T47D (cell line): ENCODE results near the gene DDX46.
"Not testable (repeated sequence)": the region's sequence is repeated elsewhere in the genome, so short reads cannot be mapped to it uniquely, and the experiment has no call there.

Experiments
- DNase-seq, 2 experiments: peaks; one replicate each; pipeline versions ENCODE4 v3.0.0 to v3.0.0-alpha.2; 2011 to 2012; ENCODE audit warnings: low read depth in 1 of 2, low spot score in 1 of 2
- JUND ChIP-seq: IDR thresholded peaks from 2 replicates; pipeline ENCODE4 v1.6.1; 2012; ENCODE audit warnings: low read depth
- in situ Hi-C: cut with HindIII; loops from 2 replicates; pipeline ENCODE4 v1.10.0; 2016; ENCODE audit warnings: low sequenced_read_pairs, low pct_unique_long_range_greater_than_20kb

The DDX46 gene

DNA sequence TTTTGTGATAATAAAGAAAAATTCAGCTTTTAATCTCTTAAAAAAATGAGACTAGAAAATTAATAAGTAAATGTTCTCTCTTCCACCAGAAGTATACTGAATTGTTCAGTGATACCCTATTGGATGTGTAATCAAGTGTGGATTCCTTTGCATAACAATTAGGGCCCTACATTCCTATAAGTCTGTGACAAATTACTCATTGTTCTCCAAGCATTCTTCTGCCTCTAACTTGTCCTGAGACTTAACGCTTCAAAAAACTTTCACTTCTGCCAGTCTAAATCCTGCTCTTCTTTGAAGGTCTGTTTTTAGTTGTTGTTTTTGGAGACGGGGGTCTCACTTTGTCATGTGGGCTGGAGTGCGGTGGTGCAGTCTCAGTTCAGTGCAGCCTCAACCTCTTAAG is 9.2 kb upstream of the DDX46 start:
- TF ChIP-seq JUND, result no peak
- DNase-seq, result no peak
- in situ Hi-C loops, result no loop called here

DNA sequence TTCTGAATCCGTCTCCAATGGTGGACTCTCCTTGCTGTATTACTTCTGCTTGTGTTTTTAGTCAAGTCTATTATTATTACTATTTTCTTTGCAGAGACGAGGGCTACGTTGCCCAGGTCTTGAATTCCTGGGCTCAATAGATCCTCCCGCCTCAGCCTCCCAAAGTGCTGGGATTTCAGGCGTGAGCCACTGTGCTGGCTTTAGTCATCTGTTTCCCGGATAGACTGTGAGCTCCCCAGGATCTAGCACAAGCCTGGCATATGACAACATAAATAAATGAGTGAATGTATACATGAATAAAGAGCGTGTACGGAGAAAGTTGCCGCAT is 439 bp upstream of the DDX46 start:
- no peak for DNase-seq
- TF ChIP-seq JUND, result no peak
- in situ Hi-C loops, result no loop called here

DNA sequence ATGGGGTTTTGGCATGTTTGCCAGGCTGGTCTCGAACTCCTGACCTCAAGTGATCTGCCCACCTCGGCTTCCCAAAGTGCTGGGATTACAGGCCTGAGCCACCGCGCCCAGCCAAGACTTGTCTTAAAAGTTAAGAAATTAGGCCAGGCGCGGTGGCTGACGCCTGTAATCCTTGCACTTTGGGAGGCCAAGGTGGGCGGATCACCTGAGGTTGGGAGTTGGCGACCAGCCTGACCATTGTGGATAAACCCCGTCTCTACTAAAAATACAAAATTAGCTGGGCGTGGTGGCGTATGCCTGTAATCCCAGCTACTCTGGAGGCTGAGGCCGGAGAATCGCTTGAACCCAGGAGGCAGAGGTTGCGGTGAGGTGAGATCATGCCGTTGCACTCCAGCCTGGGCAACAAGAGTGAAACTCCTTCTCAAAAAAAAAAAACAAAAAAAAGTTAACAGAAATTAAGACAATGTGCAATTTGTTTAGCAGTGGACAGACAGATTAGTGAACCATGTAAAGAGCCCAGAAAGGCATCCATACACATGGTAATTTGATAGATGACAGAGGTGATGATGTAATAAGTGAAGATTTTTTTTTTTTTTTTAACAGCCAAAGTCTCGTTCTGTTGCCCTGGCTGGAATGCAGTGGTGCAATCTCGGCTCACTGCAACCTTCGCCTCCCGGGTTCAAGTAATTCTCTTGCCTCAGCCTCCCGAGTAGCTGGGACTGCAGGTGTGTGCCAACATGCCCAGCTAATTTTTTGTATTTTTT is 9.1 kb downstream of the DDX46 start:
- in situ Hi-C loops, DNase-seq: not testable (repeated sequence)

DNA sequence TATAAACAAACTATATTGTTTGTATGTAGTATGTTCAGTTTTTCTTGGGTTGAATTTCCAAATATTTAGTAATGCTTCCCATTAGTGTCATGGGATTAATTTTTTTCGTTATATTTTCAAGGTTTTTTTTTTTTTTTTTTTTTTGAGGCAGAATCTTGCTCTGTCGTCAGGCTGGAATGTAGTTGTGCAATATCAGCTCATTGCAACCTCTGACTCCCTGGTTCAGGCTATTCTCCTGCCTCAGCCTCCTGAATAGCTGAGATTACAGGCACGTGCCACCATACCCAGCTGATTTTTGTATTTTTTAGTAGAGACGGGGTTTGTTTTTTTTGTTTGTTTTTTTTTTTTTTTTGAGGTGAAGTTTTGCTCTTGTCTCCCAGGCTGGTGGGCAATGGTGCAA is 10.6 kb downstream of the DDX46 start:
- no peak for DNase-seq
- no peak for TF ChIP-seq JUND
- in situ Hi-C loops, result no loop called here

DNA sequence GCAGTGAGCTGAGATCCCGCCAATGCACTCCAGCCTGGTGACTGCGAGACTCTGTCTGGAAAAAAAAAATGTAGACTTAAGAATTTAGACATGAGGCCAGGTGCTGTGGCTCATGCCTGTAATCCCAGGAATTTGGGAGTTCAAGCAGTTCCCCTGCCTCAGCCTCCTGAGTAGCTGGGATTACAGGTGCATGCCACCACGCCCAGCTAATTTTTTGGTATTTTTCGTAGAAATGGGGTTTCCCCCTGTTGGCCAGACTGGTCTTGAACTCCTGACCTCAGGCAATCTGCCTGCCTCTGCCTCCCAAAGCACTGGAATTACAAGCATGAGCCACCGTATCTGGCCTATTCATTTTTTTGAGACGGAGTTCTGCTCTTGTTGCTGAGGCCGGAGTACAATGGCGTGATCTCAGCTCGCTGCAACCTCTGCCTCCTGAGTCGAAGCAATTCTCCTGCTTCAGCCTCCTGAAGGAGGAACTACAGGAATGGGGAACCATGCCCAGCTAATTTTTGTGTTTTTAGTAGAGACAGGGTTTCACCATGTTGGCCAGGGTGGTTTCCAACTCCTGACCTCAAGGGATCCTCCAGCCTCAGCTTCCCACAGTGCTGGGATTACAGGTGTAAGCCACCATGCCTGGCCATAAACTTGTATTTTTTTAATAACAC is 14.0 kb downstream of the DDX46 start:
- no peak for DNase-seq
- TF ChIP-seq JUND, result no peak
- in situ Hi-C loops, result no loop called here

DNA sequence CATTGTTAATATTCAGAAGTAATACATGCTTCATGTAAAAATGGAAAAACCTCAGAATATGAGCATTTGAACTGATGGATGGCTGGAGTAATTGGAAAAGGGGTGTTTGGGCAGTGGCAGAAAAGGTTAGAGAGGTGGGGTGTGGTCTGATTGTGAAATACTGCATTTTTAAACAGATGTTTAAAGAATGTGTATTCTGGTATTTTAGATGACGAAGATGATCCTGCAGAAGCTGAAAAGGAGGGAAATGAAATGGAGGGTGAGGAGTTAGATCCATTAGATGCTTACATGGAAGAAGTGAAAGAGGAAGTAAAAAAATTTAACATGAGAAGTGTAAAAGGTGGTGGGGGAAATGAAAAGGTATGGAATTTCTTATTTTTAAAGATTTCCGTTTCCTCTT is 18.8 kb downstream of the DDX46 start:
- DNase-seq, result no peak
- TF ChIP-seq JUND, result no peak
- in situ Hi-C loops, result no loop called here

DNA sequence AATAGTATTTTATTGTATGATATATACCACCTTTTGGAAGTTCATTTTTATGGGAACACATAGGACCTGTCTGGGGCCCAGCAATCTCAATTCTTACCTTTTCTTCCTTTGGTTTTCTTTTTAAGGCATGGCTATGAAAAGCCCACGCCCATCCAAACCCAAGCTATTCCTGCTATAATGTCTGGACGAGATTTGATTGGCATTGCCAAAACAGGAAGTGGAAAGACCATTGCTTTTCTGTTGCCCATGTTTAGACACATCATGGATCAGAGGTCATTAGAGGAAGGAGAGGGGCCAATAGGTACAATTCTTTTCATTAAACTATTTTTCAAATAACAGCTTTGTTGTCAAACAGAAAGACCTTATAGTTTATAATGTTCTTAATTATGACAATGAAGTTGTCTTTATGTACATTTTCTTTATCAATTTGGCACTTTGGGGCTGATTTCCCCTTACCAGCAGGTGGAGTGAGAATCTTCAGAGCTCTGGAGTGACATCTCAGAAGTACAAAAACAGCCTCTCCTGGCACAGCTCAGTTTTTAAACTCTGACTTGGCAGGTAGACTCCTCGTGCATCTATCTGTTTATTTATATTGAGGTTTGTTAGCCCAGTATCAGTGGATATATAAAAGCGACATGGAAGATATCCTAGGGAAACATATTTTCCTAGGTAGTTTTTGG is 25.8 kb downstream of the DDX46 start:
- no peak for TF ChIP-seq JUND
- peak in 1 of 2 experiments; percentile 5 for DNase-seq
- in situ Hi-C loops, result no loop called here

DNA sequence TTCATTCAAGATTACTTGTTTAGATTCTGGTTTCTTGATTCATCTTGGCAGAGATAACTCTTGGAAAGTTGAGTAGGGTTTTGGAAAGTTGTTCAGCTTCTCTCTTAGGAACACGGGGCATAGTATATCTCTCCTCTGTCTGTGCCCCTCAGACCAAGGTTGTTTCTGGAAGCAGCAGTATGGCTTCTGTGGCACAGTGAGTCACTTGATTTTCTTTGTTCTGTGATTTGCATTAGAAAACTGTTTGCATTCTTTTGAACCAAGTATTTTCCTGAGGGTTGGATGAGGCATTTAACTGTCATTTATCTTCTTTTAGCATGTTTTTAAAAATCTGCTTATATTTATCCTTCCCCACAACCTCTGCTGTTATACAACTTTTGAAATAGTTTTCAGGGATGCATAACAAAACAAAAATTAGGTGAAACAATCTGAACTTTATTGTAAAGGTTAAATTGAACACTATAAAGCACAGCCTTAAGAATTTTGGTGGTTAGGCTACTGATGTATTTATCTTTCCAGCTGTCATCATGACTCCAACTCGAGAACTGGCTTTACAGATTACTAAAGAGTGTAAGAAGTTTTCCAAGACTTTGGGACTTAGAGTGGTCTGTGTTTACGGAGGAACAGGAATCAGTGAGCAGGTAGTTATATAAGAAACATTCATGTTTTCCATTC is 26.5 kb downstream of the DDX46 start:
- in situ Hi-C loops, result no loop called here
- no peak for TF ChIP-seq JUND
- DNase-seq, result no peak

DNA sequence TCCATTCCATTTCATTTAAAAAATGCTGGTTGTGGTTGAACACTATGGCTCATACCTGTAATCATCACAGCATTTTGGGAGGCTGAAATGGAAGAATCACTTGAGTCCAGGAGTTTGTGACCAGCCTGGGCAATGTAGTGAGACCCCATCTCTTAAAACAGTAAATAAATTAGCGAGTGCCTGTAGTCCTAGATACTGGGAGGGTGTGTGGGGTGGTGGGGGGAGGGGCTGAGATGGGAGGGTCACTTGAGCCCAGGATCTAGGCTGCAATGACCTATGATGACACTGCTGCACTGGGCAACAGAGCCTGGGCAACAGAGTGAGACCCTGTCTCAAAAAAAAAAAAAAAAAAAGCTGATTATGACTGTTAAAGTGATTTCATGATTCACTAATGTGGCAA is 29.1 kb downstream of the DDX46 start:
- no peak for TF ChIP-seq JUND
- in situ Hi-C loops, result no loop called here
- DNase-seq, result no peak

DNA sequence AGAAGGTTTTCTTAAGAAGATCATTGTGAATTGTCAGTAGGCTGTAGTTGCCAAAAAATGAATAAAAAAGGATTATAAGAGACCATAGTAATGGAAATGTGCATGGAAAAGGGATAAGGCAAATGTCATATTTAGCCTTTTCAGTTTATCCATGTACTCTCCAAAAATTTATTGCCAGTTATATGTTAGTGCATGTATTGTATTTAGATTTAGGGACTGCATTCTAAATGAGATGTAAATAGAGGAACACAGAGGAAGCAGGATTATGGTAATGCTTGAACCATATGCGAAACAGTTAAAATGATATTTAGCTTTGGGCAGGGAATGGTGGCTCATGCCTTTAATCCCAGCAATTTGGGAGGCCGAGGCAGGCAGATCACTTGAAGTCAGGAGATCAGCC is 33.0 kb downstream of the DDX46 start:
- TF ChIP-seq JUND, result no peak
- in situ Hi-C loops, result no loop called here
- no peak for DNase-seq

DNA sequence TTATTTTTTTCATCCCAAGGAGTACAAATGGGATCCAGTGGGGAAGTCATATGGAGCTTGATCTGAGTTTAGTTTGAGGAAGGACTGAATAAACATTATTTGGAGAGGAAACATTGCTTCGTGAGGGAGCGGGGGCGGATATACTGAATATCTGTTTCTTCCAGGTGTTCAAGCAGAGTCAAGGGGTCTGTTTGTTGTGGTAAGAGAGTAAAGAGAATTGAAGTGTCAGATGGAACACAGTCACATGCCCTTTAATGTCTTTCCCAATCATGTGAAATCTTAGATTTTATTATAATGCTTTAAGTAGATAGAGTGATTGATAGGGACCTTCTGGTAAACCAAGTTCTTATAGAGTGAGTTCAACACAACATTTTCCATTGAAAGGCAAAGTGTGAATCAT is 33.7 kb downstream of the DDX46 start:
- no peak for DNase-seq
- no peak for TF ChIP-seq JUND
- in situ Hi-C loops, result no loop called here

DNA sequence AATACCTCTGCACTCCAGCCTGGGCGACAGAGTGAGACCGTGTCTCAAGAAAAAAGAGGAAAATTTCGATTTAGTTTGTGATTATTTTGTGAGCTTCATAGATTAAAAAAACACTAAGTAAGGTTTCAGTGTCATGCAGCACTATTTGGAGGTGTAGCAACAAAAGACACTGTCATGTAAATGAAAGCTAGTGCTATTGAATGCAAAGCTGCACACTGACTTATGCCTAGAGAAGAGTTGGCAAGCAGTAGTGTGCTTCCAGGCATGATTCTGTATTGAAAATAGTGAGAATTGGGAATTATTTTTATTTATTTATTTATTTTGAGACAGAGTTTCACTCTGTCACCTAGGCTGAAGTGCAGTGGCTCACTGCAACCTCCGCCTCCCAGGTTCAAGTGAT is 34.5 kb downstream of the DDX46 start:
- no peak for TF ChIP-seq JUND
- in situ Hi-C loops, result no loop called here
- no peak for DNase-seq

DNA sequence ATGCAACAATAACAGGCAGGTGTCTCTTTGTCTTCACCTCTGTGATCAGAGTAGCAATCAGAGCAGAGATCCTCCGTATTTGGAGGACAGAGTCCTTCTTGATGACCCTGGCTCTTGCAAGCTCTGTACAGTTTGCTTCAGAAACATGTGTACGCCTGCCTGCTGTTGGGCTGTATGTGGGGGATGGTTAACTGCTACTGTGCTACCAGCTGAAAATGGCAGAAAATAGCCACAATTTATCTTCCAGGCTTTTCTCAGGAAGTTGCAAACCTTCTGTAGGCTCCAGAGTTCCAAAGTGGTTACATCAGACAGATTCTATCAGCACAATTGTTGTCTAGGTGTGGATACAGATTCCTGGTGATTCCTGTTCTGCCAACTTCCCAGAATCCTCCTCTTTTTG is 35.5 kb downstream of the DDX46 start:
- in situ Hi-C loops, result no loop called here
- no peak for TF ChIP-seq JUND
- DNase-seq, result peak in 1 of 2 experiments; percentile 53
